H1 (cell line): ENCODE data around the gene PML. TPM values are rescaled to one million over a fixed set of nuclear protein-coding genes. Genes with fewer than 3 reads are reported as not detected.

Experiments used
- E2F6 ChIP-seq: IDR thresholded peaks from 2 replicates; pipeline ENCODE4 v1.6.1; 2012; ENCODE audit warnings: inconsistent platforms
- polyA plus RNA-seq, 7 experiments: library from polyadenylated mRNA; depleted of rRNA in 3 of 7; stranded (reverse) in 5 of 7; unstranded in 2 of 7; fragments of >200 nt in 5 of 7; fragments of 200-250 nt in 2 of 7; gene quantifications; 1 replicate in 5 of 7; 2 replicates in 1 of 7; 4 replicates in 1 of 7; pipeline versions ENCODE4 v1.2.1 to v1.2.3, GENCODE V29; 2011 to 2013; ENCODE audit warnings: missing spikeins in 2 of 7, mixed read lengths in 2 of 7
- total RNA-seq: library from RNA; stranded (reverse); fragmentation: NEBNext Ultra II Directional; extraction: Animal tissue kit (Norgen Biotek cat#: 25700); gene quantifications from 2 replicates; pipeline ENCODE4 v1.2.1, GENCODE V29; 2021

The PML gene
- total and polyA plus RNA-seq, 2 of the 8 experiments (the other 6 are each of a cell fraction or from before 2014, with no cell fraction given) = 14.9 to 30.3 TPM

- no peak for TF ChIP-seq E2F6
Observed at GRCh38 chr15:73985101-73985873, 9.2 kb upstream of the PML start (continued).
